K562 (cell line): Measurements from ENCODE around the gene MYCBPAP. TPM values are rescaled to one million over a fixed set of nuclear protein-coding genes. Genes with fewer than 3 reads are reported as not detected.
A peak's percentile ranks its signal among the peaks of the same experiment; 100 is the strongest.

Experiments
- ATF6 ChIP-seq: sonication (generic); formaldehyde crosslinking; IDR thresholded peaks from 2 replicates; pipeline ENCODE4 v1.4.0; 2020; ENCODE audit warnings: mild to moderate bottlenecking, missing genetic modification reagents
- E2F6 ChIP-seq, 2 experiments: IDR thresholded peaks; 2 replicates each; pipeline ENCODE4 v1.6.1; 2011; ENCODE audit warnings: borderline replicate concordance in 1 of 2, control low read depth in 1 of 2, low read depth in 1 of 2, low read length in 1 of 2, mild to moderate bottlenecking in 1 of 2, mixed read lengths in 1 of 2, moderate library complexity in 1 of 2; ENCODE audit not compliant: insufficient read depth in 1 of 2, insufficient read length in 1 of 2, poor library complexity in 1 of 2, severe bottlenecking in 1 of 2; ENCODE audit errors: extremely low read depth in 1 of 2
- MCM3 ChIP-seq: fragments of 450-650 bp; IDR thresholded peaks from 2 replicates; pipeline ENCODE4 v1.6.1; 2016
- RB1 ChIP-seq: fragments of 450-650 bp; IDR thresholded peaks from 2 replicates; pipeline ENCODE4 v1.6.1; 2017; ENCODE audit warnings: low read depth, mild to moderate bottlenecking
- REST ChIP-seq, 2 experiments: fragments of 450-650 bp; formaldehyde crosslinking in 1 of 2; IDR thresholded peaks; 2 replicates each; pipeline versions ENCODE4 v1.4.0 to v1.6.1; 2014 to 2020; ENCODE audit warnings: mild to moderate bottlenecking in 2 of 2, borderline replicate concordance in 1 of 2, low read depth in 1 of 2
- SP2 ChIP-seq: IDR thresholded peaks from 2 replicates; pipeline ENCODE4 v1.6.1; 2011; ENCODE audit warnings: mild to moderate bottlenecking, low read depth, low read length, moderate library complexity; ENCODE audit not compliant: poor library complexity, severe bottlenecking; ENCODE audit errors: extremely low read depth
- TFAP4 ChIP-seq: sonication (generic); formaldehyde crosslinking; IDR thresholded peaks from 2 replicates; pipeline ENCODE4 v1.8.0; 2022; ENCODE audit warnings: missing genetic modification reagents, mild to moderate bottlenecking, moderate library complexity, borderline replicate concordance
- THAP12 ChIP-seq: fragments of 250-450 bp; sonication (Bioruptor Pico); IDR thresholded peaks from 2 replicates; pipeline ENCODE4 v1.9.0; 2021; ENCODE audit warnings: mild to moderate bottlenecking, inconsistent platforms
- ZBTB2 ChIP-seq: fragments of 450-650 bp; IDR thresholded peaks from 2 replicates; pipeline ENCODE4 v1.6.1; 2016; ENCODE audit warnings: antibody characterized with exemption
- polyA plus RNA-seq, 8 experiments: library from polyadenylated mRNA; depleted of rRNA in 4 of 8; stranded (reverse) in 5 of 8; unstranded in 3 of 8; fragments of >200 nt; fragmentation: Nextera tagmentation in 2 of 8; fragmentation: Illumina TruSeq in 1 of 8; extraction: Ambion mirVana in 2 of 8; extraction: Trizol in 1 of 8; gene quantifications; 2 replicates each; pipeline versions ENCODE4 v1.2.1 to v1.2.3, GENCODE V29; 2011 to 2014; ENCODE audit warnings: inconsistent platforms in 1 of 8, missing spikeins in 1 of 8
- total RNA-seq, 7 experiments: library from RNA; depleted of rRNA in 6 of 7; stranded (reverse); fragments of >200 nt in 6 of 7; fragmentation: Illumina TruSeq in 2 of 7; extraction: Trizol in 2 of 7; gene quantifications; 2 replicates each; pipeline versions ENCODE4 v1.2.1 to v1.2.3, GENCODE V29; 2011 to 2021; ENCODE audit warnings: low replicate concordance in 1 of 7

MYCBPAP gene
- total and polyA plus RNA-seq, 9 of the 15 experiments (the other 6 are each of a cell fraction or from before 2014, with no cell fraction given): not detected

- TF ChIP-seq E2F6 (IDR thresholded peaks at IDR 0.05; ENCODE audit: borderline replicate concordance in 1 of 2, extremely low read depth in 1 of 2, insufficient read depth in 1 of 2, insufficient read length in 1 of 2, low read depth in 1 of 2, low read length in 1 of 2, poor library complexity in 1 of 2, severe bottlenecking in 1 of 2): peak in 1 of 2 experiments; percentile 46
- no peak for TF ChIP-seq THAP12 (CRISPR knock-in tag)
- TF ChIP-seq REST (IDR thresholded peaks at IDR 0.05; ENCODE audit: borderline replicate concordance): no peak
- no peak for TF ChIP-seq REST (CRISPR knock-in tag; IDR thresholded peaks at IDR 0.05; ENCODE audit: low read depth)
- TF ChIP-seq MCM3: no peak
- no peak for TF ChIP-seq ATF6 (CRISPR knock-in tag)
- peak; percentile 63 for TF ChIP-seq SP2
- peak; percentile 83 for TF ChIP-seq TFAP4 (CRISPR knock-in tag)
- peak; percentile 43; the same call in 1 of the 2 replicates for TF ChIP-seq RB1
- TF ChIP-seq ZBTB2: no peak
Observed at GRCh38 chr17:50560185-50560824, 52.1 kb downstream of the MYCBPAP start, which contains the start of gene CACNA1G (continued).
